ENCODE results near the gene KCNC1.

Gene KCNC1

DNA sequence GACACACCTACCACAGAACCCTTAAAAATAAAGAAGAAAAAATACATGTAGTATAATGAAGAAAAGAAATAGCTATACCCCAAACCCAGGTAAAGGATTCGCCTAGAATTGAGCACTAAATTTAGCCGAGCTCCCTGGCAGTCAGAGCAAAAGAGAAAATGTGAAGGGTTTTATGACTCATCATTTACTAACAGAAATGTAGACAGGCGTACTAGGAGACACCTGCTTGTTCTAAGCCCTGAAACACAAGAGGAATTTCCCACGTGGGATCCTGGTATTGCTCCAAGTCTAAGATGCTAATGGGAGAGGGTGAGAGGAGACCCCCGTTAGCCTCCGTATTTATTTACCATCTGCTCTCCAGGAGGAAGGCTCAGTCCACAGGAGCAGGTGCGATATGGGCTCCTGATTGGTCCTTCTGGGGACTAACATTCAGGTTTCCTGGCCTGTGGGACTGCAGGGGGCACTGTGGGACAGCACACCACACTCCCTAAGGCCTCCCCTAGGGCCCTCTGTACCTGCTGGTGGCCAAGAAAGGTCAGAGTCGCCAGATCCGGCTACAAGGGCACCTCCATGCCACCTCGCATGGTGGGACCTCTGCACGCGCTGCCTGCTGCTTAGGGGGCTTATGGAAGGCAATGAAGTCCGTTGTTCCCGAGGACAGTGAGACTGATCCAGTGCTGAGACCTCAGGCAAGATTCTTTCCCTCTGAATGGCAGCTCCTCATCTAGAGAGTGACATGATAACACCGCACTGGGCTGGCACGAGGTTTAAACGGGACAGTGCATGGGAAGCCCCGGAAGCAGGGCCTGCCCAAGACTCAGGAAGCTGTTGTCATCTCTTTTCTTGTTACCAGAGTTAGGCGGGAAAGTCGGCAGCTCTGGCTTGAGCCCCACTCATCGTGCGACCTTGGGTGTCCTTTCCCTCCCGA is 25.8 kb downstream of the KCNC1 start:
- peak; percentile 30 for DNase-seq

DNA sequence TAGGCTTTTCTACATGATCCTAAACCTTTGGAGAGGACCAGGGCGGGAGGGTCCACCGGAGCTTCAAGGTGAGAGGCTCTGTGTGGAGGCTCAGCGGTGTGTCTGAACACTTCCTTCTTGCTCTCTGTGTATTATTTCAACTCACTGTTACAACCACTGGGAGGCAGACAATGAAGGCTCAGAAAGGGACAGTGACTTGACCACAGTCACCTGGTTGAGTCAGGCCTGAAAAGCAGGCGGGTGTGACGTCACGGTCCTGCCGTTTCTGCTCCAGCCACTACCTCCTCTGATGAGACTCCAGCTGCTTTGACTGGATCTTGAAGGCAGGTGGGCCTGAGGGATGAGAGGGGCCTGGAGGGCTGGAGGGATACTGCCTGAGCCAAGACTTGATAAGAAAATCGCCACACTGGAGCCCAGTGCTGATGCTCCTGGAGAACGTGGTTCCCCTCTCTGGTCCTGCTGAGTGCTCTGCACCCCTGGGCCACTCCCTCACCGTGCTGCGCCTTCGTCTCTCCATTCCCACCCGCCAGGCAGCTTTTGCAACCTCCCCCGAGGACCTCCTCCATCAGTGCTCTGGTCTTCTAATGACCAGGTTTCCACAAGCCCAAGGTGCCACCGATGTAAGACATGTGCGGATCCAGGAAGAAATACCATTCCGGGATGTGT is 27.9 kb downstream of the KCNC1 start:
- DNase-seq: no peak

DNA sequence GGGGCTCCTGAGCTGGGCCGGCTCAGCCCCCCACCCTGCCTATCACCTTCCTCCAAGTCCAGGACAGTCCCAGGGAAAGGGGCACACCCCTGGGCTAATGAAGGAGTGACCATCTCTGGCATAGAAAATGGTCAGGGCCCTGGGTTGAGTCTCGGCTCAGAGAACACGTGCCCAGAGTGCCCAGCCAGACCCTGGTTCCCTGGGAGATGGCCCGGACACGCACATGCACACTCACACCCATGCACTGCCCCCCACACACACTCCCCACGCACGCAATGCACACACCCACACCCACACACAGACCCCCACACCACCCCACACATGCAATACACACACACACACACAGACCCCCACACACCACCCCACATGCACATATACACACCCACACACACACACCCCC is 28.7 kb downstream of the KCNC1 start:
- DNase-seq: no peak

DNA sequence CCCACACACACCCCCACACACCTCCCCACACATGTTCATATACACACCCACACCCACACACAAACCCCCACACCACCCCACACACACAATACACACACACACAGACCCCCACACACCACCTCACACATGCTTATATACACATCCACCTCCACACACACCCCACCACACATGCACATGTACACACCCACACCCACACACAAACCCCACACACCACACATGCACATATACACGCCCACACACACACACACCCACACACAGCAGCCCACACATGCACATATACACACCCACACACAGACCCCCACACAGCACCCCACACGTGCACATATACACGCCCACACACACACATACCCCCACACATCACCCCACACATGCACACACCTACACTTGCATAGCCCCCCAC is 29.1 kb downstream of the KCNC1 start:
- DNase-seq: no peak

DNA sequence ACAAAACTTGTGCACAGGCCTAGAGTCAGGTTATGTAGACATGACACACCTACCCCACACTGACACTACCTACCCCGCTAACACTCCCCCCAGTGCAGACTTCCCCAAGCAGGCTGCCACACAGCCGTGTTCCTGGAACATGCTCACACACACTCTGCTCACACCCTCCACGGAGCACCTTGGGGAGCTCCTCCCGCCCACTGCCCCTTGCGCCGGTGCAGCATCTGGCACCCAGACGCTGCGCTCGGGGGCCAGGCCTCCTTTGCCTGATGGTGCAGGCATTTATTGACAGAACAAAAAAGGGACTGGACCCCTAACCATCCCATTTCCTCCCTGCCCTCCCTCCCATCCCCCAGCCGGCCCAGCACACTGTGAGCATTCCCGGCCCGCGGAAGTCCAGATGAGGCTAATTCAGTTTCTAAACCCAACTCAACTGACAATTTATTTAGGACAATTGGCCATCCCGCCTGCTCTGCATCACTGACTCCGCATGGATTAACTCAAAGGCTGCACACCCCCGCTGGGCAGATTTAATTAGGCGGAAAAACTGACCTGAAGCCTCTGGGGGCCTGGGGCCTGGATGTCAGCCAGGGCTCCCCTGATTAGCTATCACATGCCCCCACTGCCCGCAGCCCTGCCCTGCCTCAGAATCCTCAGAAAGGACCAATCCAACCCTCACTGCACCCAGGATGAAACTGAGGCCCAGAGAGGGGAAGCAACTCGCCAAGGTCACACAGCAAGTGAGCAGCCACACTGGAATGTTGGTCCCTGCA is 30.1 kb downstream of the KCNC1 start:
- no peak for DNase-seq

DNA sequence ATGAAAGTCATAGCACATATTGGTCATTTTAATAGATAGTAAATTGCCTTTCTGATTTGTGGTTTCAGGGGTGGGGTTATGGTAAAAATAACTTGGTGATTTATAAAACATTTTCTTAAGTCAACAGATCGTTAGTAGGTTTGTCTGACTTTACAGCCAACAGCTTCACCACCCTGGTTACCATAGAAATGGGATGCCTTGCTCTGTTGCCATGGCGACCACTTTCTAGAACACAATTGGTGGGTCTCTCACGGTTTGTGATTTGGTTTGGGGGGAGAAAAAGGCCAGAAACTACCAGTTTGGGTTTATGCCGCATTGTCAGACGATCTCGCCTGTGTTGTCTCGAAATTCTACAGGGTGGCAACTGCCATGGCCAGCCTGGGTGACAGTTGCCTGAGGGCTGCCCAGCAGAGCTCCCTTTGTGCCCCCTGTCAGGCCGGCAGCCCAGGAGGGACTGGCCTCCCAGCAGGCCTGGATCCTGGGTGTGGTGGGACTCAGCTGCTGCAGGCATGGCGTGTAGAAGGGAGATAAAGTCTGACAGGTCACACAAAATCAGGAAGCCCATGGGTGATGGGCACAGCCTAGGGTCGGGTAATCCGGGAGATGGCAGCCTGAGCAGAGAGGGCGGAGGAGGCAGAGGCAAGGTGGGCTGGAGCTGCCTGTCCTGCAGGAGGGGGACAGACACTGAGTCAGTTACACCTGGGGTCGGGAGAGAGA is 30.9 kb downstream of the KCNC1 start:
- no peak for DNase-seq

DNA sequence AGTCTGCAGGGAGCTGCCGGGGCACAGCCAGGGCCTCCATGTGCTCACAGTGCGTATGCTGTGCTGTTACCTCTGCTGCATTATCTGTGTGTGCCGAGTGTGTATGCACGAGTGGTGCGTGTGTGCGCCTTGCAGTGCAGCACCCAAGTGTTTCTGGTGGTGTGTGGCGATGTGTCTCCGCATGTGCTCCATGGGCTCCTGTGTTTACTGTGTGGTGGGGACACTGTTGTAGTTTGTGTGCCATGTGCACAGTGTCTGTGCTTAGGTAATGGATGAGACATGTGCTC is 31.4 kb downstream of the KCNC1 start:
- DNase-seq: no peak

DNA sequence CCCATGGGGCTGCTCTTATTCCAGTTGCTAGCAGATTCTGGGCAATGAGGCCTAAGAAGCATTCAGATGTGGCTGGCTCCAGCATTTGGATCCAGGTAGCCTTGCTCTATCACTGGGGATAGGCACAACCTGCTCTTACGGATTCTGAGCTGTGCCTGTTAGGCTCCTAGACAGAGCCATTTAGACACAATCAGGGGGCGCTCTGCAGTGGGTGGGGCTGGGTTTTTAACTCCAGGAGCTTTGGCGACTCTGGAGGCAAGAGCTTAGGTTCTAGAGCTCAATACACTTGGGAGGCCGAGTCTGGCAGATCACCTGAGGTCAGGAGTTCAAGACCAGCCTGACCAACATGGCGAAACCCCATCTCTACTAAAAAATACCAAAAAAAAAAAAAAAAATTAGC is 32.0 kb downstream of the KCNC1 start:
- DNase-seq: no peak

DNA sequence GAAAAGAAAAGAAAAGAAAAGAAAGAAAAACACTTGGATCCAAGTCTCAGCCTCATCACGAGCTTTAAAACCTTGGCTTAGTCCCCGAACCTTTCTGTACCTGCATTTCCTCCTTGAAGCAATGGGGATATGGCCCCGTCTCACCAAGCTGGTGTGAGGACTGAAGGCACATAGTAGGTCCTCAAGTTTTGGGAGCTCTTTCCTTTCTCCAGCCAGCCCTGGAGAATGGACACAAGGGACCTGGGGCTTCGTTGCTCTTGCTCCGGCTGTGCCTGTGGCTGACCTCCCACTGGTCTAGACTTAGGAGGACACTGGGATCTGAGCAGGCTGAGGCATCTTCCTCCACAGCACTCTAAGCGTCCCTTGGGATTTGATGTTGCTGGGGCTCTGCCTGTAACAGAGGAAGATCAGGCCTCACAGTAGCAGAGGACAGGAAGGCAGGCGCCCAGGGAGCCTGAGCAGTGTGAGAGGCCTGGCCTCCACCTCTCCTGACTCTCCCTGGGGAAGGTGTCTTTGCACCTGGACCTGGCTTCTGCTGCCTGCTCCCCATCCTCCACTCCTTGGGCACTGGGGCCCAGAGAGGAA is 32.8 kb downstream of the KCNC1 start:
- DNase-seq: no peak

DNA sequence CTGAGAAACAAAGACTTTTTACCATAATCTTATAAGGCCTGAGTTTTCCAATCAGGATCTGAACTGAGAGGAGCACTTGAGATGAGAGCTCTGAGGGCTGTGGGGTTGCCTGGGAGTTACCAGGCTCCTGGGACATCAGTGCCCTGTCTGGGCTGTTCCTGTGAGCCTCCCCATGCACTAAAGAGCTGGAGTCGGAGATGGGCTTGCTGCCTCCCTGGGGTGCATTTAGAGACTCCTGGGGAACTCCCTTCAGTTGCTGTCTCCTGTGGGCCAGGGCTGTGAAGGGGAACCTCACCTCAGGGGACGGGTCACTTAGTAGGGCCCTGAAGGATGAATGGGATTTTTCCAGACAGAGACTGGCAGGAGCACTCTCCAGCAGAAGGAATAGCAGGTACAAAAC is 33.3 kb downstream of the KCNC1 start:
- no peak for DNase-seq

DNA sequence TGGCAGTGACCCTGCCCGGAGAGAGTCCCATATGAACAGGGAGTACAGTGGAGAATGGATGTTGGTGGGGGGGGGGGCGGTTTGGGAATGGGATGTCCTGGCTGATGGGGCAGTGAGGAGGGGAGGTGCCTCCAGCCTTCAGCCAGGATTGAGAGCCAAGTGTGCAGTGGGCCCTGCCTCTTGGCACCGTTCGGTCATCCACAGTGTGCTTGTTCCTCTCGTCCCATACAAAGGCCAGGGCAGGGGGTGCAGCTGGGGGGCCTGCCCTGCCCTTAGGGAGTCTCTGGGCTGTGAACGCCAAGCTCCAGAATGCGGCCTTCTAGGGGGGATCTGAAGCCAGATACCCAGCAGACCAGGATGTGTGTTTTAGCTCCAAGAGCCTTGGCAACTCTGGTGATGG is 34.0 kb downstream of the KCNC1 start:
- no peak for DNase-seq

DNA sequence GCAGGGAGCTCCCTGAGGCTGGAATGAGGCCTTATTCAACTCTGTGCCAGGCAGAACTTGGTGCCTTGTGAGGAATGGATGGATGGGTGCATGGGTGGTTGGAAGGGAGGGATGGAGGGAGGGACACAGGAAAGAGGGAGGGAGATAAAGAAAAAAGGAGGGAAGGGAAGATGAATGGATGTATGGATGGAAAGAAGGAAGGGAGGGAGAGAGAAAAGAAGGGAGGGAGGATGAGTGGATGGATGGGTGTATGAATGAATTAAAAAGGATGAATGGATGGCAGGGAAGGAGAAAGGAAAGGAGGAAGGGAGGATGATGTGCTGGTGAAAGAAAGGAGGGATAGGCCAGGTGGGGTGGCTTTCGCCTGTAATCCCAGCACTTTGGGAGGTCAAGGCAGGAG is 34.6 kb downstream of the KCNC1 start:
- DNase-seq: no peak

DNA sequence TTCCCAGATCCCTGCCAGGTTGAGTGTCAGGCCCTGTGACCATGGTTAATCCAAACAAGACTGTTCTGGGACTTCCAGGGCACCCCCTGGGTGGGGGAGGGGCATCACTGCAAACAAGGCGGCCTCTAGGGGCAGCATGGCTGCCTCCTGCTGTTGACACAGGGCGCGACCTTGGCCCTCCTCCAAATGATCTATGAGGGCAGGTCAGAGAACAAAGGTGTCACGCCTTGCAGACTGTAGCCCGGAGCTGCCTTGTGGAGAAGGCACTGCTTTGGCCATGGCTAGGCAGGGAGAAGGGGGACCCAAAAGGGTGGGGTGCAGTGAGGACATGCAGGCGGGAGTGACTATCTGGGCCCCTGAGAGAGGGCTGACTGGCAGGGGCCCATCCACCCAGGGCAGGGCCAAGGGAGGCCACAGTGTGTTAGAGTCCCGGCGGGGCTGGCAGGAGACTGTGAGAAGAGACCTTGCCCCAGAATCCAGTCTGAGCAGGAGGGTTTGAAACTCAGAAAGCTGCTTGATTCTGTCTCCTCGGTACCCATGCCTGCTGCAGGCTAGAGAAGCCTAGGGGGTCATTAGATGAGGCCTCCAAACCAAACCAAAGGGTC is 35.6 kb downstream of the KCNC1 start:
- peak; percentile 64 for DNase-seq

DNA sequence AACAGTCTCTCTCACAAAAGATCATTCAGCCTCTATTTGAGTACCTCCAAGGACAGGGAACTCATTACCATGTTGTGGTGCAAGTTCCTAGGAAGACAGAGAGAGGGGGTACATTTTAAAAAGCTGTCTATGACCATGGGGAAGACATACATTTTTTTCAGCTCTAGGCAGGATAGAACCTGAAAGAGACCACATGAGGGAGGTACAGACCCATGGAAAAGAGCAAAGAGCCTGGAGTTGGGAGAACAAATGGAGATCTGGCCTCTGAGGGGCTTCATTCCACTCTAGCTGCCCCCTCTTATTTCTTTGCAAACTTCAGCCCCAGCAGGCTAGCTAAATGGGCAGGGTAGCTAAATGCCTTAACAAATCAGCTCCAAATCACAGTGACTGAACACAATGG is 36.3 kb downstream of the KCNC1 start:
- DNase-seq: no peak

DNA sequence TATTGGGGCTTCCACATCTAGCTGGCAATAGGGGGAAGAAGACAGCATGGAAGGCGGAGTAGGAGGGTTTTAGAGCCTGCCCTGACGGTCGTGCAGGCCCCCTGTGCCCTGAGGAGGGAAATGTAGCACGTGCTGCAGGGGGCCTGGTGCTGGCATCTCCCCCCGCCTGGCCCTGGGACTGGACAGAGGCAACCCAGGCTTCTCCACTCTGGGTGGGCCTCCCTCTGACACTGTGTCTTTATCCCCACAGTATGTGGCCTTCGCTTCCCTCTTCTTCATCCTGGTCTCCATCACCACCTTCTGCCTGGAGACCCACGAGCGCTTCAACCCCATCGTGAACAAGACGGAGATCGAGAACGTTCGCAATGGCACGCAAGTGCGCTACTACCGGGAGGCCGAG is 36.8 kb downstream of the KCNC1 start:
- DNase-seq: no peak

DNA sequence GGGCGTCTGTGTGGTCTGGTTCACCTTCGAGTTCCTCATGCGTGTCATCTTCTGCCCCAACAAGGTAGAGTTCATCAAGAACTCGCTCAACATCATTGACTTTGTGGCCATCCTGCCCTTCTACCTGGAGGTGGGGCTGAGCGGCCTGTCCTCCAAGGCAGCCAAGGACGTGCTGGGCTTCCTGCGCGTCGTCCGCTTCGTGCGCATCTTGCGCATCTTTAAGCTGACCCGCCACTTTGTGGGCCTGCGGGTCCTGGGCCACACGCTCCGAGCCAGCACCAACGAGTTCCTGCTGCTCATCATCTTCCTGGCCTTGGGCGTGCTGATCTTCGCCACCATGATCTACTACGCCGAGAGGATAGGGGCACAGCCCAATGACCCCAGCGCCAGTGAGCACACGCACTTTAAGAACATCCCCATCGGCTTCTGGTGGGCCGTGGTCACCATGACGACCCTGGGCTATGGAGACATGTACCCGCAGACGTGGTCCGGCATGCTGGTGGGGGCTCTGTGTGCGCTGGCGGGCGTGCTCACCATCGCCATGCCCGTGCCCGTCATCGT is 37.3 kb downstream of the KCNC1 start:
- no peak for DNase-seq

DNA sequence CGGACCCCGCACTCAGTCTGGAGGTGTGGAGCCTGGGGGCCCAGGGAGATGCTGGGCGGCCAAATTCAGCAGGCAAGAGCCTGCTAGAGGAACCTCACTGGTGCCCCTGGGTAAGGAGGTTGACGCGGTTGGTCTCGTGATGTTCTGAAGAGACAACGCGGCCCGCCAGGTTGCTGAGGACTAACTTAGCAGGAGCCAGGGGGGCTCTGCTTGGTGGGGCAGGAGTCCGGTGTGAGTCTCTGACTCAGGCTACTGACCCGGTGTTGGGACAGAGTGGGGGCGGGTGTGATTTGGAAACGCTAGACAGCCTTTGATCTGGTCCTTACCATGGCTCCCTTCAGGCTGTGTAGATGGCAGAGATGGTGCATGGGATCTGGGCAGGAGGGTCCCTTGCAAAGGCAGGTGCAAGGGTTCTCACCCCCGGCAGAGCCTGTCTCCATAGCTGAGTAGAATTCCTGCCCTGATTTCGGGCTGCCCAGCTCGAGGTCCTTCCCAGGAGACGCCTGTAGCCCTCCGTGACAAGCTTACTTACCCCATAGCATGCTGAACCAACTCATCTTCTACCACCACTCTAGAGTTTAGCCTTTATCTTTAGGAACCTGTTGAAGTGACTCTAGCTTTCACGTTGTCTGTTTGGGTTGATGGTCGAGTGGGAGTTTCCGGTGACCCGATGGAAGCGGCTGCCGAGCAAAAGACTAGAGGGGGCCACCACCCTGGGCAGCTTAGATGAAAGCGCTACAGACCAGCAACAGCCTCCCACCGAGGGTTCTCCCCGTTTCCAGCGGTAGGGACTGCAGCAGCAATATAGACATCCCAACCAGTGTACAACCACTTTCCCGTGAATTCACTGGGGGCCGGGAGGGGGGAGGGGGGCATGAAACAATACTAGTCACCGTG is 38.4 kb downstream of the KCNC1 start:
- DNase-seq: no peak

DNA sequence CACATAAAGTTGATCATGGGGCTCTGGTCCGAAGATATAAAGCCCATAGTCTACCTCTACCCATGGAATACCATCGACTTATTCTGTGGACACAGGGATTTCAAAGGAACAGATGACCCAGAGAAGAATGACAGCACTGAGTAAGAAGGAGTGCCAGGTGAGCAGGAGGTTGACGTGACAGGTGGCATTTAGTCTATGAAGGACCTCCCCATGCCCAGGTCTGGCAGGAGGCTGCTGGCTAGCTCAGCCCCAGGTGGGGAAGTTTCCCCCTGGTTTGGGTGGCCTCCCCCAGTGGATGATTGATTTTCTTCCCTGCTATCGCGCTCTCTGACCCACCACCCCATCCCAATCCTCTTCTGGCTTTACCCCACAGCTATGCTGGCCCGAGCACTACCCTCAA is 39.1 kb downstream of the KCNC1 start:
- DNase-seq: no peak

DNA sequence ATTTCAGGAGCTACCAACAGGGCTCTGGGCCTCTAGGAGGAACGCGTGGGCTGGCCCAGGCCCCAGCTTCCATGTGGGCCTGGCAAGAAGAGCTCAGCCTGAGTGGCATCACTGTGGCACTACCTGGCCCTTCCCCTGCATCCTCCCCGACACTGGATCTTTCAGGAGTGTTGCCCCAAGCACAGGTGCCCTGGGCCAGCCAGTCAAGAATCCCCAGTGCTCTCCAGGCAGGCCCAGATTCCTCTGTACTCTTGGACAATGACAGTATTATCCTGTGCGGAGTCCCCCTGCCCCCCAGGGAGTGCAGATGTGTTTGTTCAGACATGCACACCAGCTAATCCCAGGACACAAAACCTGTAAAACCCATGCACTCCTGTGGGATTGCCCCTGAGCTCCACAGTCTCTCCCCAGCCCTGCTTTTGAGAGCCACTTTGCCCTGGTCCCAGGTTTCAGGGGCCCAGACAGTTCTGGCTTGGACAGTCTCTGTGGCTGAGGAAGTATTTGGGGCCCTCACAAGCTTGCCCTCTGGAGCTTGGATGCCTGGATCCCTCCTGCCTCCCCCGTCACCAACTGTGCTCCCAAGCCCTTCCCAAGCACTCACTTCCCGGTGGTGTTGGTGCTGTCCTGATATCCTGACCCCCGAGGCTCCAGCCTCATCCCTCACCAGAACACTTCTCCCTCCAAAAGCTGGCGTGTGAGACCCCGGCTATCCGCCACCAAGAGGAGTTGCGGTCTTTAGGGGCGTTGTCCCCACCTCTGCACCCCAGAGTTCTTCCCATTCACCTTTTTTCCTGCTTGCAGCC is 39.9 kb downstream of the KCNC1 start:
- no peak for DNase-seq

DNA sequence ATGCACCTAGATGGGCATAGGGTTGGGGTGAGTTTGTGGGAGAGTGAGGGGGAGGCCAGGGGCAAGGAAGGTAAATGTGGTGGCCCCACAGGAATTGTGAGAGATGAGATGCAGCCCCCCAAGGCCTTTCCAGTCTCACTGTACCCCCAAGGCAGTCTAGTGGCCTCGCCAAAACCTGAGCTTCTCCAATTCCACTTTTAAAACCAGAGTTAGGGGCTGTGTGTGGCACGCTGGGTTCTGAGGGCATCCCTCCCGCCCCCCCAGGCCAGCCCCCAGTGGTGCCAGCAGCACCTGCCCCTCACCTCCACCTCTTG is 40.4 kb downstream of the KCNC1 start:
- no peak for DNase-seq

Measured in DMS153 (cell line).